Activated naive CD4-positive, alpha-beta T cell treated with anti-CD3 and anti-CD28 coated beads, Interleukin-2, amount 10 ng/mL, durations not matched to agents 7 days and 5 days (primary cell): ENCODE measurements around the gene SPRED2.
"Not testable (repeated sequence)": the region's sequence is repeated elsewhere in the genome, so short reads cannot be mapped to it uniquely, and the experiment has no call there.

Experiments used
- CTCF ChIA-PET: fragments of 350-600 bp; sonication (Branson Sonifier 250); formaldehyde crosslinking; loops from one replicate; lab custom pipeline; 2021; ENCODE audit warnings: antibody characterized with exemption; lab: Charles Lee
- DNase-seq: peaks from one replicate; pipeline ENCODE4 v3.0.0-alpha.2; 2020
- H3K27ac Mint-ChIP-seq: one replicate; pipeline ENCODE4 v1.8.0; 2021; ENCODE audit warnings: mild to moderate bottlenecking, moderate library complexity, mixed read lengths
- H3K27me3 Mint-ChIP-seq: one replicate; pipeline ENCODE4 v1.8.0; 2021; ENCODE audit warnings: mild to moderate bottlenecking, mixed read lengths
- H3K36me3 Mint-ChIP-seq: one replicate; pipeline ENCODE4 v1.8.0; 2021; ENCODE audit warnings: mixed read lengths
- H3K4me1 Mint-ChIP-seq: one replicate; pipeline ENCODE4 v1.8.0; 2021; ENCODE audit warnings: mixed read lengths
- H3K4me3 Mint-ChIP-seq: one replicate; pipeline ENCODE4 v1.8.0; 2021; ENCODE audit warnings: mild to moderate bottlenecking, moderate library complexity, mixed read lengths
- H3K9me3 Mint-ChIP-seq: one replicate; pipeline ENCODE4 v1.8.0; 2021; ENCODE audit warnings: mixed read lengths

The SPRED2 gene

DNA sequence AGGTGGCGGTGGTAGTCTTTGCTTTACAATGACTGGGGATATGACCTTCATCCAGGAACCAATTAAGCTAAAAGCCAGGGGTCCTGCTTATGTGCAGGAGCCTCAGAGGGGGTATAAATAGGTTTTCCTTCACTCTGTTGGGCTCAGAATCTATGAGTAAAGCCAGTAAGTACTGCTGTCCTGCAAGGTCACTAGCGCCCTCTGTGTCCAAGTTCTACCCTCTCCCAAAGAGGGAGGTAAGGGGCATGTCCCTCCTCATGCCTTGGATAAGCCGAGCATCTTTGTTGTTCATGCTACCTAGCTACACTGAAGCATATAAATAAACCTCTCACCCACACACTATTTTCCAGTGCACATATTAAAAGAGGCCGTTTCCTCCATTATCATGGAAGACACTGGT, 79.4 kb downstream of the SPRED2 start:
- Mint-ChIP-seq H3K36me3 (peaks cover 3% of the 10 kb centered on the region), H3K27ac (no peak overlapping the region), H3K27me3 (no peaks in the 10 kb centered on the region), H3K4me1 (peaks cover 52% of the 10 kb centered on the region), H3K4me3 (no peak overlapping the region), H3K9me3 (no peaks in the 10 kb centered on the region)
- no peak for DNase-seq
- CTCF ChIA-PET = interaction anchor here (0.7 kb wide), 1 partner anchor 33 kb away, joined by 3 read pairs; no protein-coding TSS in a partner anchor

DNA sequence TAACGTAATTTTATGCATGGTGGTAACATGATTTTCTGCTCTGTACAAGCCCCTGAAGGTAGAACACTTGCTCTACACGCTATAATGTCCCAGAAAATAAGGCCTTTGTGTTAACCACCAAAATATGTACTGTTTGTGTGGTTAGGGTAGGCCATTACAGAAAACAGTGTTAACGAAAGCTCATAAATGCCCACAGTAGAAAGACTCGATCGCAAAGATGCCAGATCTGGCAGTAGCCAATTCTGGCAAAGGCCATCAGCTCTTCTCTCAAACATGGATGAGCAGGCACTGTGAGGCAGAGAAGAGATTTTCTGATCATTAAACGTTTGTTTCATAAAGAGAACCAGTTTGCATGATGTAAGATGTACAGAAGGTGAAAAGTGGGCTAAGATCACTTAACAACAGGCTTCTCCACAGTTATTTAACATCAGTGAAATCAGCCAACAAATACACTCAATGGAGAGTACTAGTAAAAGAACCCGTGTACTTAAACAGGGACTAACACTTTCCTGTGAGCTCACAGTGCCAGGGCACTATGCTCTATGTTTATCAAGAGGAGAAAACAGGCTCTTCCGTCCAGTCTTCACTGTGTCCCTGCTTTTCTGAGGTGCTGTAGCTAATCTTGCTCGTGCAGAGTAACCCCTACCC, 80.3 kb downstream of the SPRED2 start:
- DNase-seq = no peak
- Mint-ChIP-seq H3K27me3 (no peaks in the 10 kb centered on the region), H3K4me1 (peaks cover 49% of the 10 kb centered on the region), H3K27ac (no peak overlapping the region), H3K36me3 (peaks cover 3% of the 10 kb centered on the region), H3K9me3 (no peaks in the 10 kb centered on the region), H3K4me3 (no peak overlapping the region)
- CTCF ChIA-PET = no interaction called here

DNA sequence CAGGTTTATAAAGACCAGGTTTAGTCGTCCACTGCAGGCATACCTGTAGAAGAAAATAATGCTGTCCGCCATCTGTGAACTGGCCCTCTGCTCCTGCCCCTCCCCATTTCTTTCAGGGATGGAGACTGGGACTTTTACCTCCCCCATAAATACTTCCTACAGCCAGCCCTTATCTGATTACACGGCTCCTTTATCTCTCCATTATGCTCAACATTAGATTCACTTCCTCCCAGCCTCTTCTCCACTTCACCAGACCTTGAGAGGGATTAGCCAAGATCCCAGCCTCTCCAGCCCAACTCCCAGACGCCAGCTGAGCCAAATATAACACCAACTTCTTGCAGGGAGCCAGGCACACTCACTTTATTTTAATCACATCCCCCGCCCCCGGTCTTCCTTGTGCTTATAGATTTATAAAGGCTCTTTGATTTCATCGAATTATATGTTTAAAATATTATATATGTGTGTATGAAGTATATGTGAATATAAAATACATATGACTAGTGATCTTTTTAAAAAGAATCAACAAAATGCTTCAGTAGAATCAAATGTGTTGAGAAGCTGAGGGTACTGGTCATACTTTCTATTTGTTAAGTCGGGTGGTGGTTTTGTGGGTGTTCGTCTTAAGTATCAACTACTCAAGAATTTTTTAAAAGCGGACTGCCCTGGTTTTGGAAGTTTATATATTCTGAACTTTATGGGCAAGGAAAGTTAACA, 81.0 kb downstream of the SPRED2 start:
- Mint-ChIP-seq H3K27me3 (no peaks in the 10 kb centered on the region), H3K36me3 (peaks cover 3% of the 10 kb centered on the region), H3K9me3 (no peaks in the 10 kb centered on the region), H3K4me1 (peaks cover 46% of the 10 kb centered on the region), H3K27ac (no peak overlapping the region), H3K4me3 (no peak overlapping the region)
- CTCF ChIA-PET = no interaction called here
- no peak for DNase-seq

DNA sequence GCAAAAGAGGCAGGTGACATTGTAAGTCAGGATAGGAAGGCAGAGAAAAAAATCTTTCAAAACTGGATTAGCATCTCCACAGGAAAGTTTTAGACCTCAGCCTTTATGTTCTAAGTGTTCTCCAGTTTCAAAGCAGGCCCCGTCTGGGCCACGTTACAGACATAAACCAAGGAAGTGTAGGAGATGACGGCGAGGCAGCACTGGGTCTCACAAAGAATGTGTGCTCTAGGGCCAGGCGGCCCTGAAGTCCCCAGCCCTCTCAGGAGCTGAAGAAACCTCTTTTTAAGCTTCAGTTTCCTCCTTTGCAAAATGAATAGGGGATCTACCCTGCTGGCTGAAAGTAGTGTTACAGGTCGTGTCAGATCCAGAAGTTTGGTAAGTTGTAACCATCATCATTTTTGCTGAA, 81.7 kb downstream of the SPRED2 start:
- peak; percentile 22 for DNase-seq
- peaks cover 42% of the 10 kb centered on the region for H3K4me1 Mint-ChIP-seq
- CTCF ChIA-PET = interaction anchor here (0.9 kb wide), 1 partner anchor 19 kb away, joined by 3 read pairs; no protein-coding TSS in a partner anchor
- H3K27me3 Mint-ChIP-seq = no peaks in the 10 kb centered on the region
- no peak overlapping the region for H3K4me3 Mint-ChIP-seq
- H3K9me3 Mint-ChIP-seq = no peaks in the 10 kb centered on the region
- H3K36me3 Mint-ChIP-seq = peaks cover 3% of the 10 kb centered on the region
- H3K27ac Mint-ChIP-seq = no peak overlapping the region

DNA sequence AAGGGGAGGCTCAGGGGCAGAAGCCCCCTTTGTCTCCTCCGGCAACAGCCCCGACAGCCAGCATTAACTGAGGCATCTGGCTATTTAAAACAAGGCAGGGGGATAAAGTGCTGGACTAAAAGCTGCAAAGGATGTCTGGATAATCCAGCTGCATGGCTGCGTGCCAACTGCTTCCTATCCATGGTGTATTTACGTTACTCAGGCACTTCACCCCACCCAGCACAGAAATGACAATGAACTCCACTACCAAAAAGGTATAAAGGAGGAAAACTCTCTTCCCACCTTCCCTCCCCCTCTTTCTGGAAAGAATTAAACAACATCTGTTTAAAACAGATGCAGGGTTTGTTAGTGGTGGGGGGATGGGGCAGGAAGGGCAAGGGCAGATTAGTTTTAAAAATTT, 82.5 kb downstream of the SPRED2 start:
- DNase-seq = no peak
- Mint-ChIP-seq H3K27me3 (no peaks in the 10 kb centered on the region), H3K9me3 (no peaks in the 10 kb centered on the region), H3K4me3 (no peak overlapping the region), H3K4me1 (peaks cover 34% of the 10 kb centered on the region), H3K36me3 (peaks cover 3% of the 10 kb centered on the region), H3K27ac (no peak overlapping the region)
- CTCF ChIA-PET = interaction anchor here (0.9 kb wide), 1 partner anchor 19 kb away, joined by 3 read pairs; no protein-coding TSS in a partner anchor

DNA sequence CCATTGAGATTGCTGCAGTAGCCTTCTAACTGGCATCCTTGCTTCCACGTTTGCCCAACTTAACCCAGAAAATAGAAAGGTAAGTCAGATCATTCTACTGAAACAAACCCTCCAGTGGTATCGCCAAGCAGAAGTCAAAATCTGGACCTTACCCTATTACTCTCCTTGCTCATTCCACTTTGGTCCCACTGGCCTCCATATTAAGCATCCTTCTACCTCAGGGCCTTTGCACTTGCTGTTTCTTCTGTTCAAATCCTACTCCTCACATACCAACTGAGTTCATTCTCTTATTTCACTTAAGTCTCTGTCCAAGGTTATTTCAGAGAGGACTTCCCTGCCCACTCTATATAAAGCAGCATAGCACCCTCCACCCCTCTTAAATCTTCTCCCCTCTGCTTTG, 84.5 kb downstream of the SPRED2 start:
- Mint-ChIP-seq H3K36me3 (peaks cover 3% of the 10 kb centered on the region), H3K27me3 (no peaks in the 10 kb centered on the region), H3K4me3 (no peak overlapping the region), H3K27ac (no peak overlapping the region), H3K4me1 (peaks cover 37% of the 10 kb centered on the region), H3K9me3 (no peaks in the 10 kb centered on the region)
- DNase-seq = no peak
- CTCF ChIA-PET = no interaction called here

DNA sequence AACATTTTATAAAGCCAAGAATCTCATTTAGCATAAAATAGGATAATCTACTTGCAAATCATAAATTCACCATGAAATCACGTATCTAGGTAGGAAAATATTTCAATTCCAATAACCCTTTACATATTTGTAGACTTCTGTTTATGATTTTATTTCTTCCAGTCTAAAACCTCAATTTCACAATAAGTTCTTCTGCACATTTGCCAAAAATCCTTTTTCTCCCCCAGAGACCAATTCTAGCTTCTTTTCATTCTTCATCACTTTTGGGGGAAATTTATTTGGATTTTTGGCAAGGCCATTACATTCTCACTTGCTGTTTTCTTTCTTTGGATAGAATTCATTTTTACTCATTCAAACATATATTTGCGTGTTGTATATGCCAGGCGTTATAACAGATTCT, 86.8 kb downstream of the SPRED2 start:
- DNase-seq = no peak
- Mint-ChIP-seq H3K4me1 (peaks cover 31% of the 10 kb centered on the region), H3K9me3 (no peaks in the 10 kb centered on the region), H3K27ac (no peak overlapping the region), H3K4me3 (no peak overlapping the region), H3K36me3 (peaks cover 4% of the 10 kb centered on the region), H3K27me3 (no peaks in the 10 kb centered on the region)
- CTCF ChIA-PET = no interaction called here

DNA sequence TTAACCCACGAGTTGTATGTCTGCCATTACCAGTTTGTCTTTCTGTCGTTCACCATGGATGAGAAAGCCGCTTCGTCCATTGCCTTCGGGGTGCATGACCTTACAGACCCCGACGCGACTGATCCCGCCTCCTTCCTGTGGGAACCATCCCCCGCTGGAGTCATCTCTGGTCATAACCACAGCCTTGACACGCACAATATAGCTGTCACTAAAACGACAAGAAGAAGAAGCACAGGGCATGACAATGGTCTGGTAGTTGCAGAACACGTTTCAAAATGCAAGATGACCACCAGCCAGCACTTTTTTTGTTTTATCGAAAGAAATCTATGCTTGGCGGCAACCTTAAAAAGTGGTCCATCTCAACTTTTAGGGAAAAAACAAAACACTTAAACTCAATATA, 87.7 kb downstream of the SPRED2 start:
- Mint-ChIP-seq H3K36me3 (peaks cover 6% of the 10 kb centered on the region), H3K4me3 (no peak overlapping the region), H3K9me3 (no peaks in the 10 kb centered on the region), H3K27me3 (no peaks in the 10 kb centered on the region), H3K4me1 (peaks cover 21% of the 10 kb centered on the region), H3K27ac (no peak overlapping the region)
- CTCF ChIA-PET = no interaction called here
- no peak for DNase-seq

DNA sequence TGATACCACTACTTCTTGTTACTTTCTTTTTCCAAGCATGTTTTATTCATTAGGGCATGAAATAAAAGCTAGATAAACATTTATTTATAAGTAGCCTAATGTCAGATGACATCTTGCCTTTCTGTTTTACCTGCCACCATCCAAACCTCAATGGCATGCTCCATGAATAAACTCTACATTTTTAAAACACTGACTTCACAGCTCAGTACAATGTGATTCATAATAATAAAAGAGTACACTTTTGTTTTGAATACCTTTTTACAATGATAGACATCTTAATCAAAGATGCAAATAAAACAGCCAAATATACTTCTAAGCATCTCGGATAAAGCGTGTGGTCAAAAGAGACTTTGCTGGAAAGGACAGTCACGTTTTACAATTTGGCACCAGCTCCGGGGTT, 88.2 kb downstream of the SPRED2 start:
- no peaks in the 10 kb centered on the region for H3K27me3 Mint-ChIP-seq

DNA sequence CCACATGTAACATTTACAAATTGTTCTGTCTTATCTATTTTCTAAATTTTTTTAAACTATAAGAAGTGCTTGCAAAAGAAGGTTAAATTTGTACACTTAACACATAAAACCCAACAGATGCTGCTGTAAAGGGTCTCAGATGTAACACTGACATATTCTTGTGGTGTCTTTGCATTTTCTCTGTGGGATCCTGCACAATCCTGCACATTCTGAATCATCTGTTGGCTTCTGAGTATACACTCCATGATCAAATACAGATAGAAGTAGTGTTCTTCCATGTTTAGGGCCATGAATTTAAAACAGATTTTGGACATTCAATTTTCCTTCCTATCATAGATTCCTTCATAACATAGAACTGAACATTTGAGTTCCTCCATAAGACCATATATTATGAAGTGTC, 89.0 kb downstream of the SPRED2 start:
- CTCF ChIA-PET = no interaction called here
- H3K9me3 Mint-ChIP-seq = no peaks in the 10 kb centered on the region
- no peaks in the 10 kb centered on the region for H3K27me3 Mint-ChIP-seq
- peaks cover 11% of the 10 kb centered on the region for H3K4me1 Mint-ChIP-seq
- DNase-seq = no peak
- peaks cover 4% of the 10 kb centered on the region for H3K36me3 Mint-ChIP-seq
- H3K4me3 Mint-ChIP-seq = no peak overlapping the region
- no peak overlapping the region for H3K27ac Mint-ChIP-seq

More for the DNA sequence above, 88.2 kb downstream of the SPRED2 start:
- Mint-ChIP-seq H3K9me3 (no peaks in the 10 kb centered on the region), H3K36me3 (peaks cover 4% of the 10 kb centered on the region), H3K4me3 (no peak overlapping the region), H3K27ac (no peak overlapping the region), H3K4me1 (peaks cover 16% of the 10 kb centered on the region)
- CTCF ChIA-PET = no interaction called here
- no peak for DNase-seq

DNA sequence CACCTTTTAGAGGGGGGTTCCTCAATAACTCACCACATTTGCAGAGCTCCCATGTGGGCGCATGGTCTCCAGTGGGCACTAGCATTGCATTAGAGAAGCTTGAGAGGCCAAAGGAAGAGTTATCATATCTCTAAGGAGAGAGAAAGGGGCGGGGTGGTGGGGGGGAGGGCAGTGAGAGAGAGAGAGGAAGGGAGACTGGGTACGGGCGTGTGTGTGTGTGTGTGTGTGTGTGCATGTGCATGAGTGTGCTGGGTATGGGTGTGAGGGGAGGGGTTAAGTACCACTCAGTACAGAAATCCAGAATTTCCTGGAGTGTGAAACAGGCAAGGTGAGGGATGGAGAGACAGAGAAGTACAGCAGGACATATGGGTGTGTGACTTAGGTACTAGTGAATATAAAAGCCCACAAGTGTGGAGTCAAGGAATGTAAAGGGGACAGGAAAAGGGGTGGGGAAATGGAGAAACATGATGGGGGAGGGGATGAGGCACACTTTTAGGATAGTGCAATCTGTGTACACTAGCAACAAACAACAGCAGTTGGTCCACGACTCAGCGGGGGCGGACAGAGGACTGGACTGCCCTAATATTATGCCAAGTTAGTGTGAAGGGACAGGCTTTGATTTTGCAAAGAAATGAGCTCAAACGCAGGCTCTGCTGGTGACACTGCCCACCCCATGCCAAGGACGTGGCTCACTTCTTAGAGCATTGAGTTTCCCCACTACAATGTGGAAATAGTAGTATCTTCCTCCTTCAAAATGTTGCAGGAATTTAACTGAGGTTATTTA, 91.3 kb downstream of the SPRED2 start:
- DNase-seq = no peak
- Mint-ChIP-seq H3K4me1 (peaks cover 4% of the 10 kb centered on the region), H3K4me3 (no peak overlapping the region), H3K27ac (no peak overlapping the region), H3K36me3 (peaks cover 4% of the 10 kb centered on the region), H3K27me3 (no peaks in the 10 kb centered on the region), H3K9me3 (no peaks in the 10 kb centered on the region)
- CTCF ChIA-PET = no interaction called here

DNA sequence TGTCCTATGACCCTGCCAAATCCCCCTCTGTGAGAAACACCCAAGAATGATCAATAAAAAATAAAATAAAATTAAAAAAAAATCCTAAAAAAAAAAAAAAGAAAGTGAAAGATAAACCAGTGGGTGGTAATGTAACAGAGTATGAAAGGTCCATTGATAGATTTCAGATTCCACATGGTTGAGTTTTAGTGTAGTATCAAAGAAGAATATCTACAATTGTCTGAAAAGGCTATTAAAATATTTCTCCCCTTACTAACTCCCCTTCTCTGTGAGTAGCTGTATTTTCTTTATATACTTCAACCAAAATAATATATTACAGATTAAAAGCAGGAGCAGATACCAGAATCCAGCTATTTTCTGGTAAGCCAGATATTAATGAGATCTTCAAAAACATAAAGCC, 92.8 kb downstream of the SPRED2 start:
- Mint-ChIP-seq H3K27ac (no peak overlapping the region), H3K4me3 (no peak overlapping the region), H3K9me3 (no peaks in the 10 kb centered on the region), H3K4me1 (peaks cover 3% of the 10 kb centered on the region), H3K27me3 (no peaks in the 10 kb centered on the region), H3K36me3 (peaks cover 9% of the 10 kb centered on the region)
- CTCF ChIA-PET = no interaction called here
- DNase-seq = no peak

DNA sequence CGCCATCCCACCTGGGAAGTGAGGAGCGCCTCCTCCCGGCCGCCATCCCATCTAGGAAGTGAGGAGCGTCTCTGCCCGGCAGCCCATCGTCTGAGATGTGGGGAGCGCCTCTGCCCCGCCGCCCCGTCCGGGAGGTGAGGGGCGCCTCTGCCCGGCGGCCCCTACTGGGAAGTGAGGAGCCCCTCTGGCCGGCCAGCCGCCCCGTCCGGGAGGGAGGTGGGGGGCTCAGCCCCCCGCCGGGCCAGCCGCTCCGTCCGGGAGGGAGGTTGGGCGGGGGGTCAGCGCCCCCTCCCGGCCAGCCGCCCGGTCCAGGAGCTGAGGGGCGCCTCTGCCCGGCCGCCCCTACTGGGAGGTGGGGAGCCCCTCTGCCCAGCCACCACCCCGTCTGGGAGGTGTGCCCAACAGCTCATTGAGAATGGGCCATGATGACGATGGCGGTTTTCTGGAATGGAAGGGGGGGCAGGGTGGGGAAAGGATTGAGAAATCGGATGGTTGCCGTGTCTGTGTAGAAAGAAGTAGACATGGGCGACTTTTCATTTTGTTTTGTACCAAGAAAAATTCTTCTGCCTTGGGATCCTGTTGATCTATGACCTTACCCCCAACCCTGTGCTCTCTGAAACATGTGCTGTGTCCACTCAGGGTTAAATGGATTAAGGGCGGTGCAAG, 93.4 kb downstream of the SPRED2 start:
- CTCF ChIA-PET, H3K27me3 Mint-ChIP-seq, H3K9me3 Mint-ChIP-seq, DNase-seq, H3K4me3 Mint-ChIP-seq, H3K4me1 Mint-ChIP-seq, H3K27ac Mint-ChIP-seq: not testable (repeated sequence)
- peaks cover 13% of the 10 kb centered on the region for H3K36me3 Mint-ChIP-seq

DNA sequence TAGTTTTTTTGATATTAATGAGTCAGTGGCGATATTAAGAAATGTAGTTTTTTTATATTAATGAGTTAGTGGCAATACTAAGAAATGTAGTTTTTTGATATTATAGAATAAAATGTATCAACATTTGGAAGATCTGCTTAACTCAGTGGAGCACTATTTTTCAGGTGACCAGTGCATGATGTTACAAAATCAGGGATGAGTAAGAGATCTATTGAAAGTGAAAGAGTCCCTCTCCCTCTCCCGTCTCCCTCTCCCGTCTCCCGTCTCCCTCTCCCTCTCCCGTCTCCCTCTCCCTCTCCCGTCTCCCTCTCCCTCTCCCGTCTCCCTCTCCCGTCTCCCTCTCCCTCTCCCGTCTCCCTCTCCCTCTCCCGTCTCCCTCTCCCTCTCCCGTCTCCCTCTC, 94.5 kb downstream of the SPRED2 start:
- CTCF ChIA-PET, H3K27me3 Mint-ChIP-seq, H3K4me1 Mint-ChIP-seq, DNase-seq, H3K4me3 Mint-ChIP-seq, H3K9me3 Mint-ChIP-seq, H3K27ac Mint-ChIP-seq: not testable (repeated sequence)
- peaks cover 17% of the 10 kb centered on the region for H3K36me3 Mint-ChIP-seq
